CD14-positive monocyte (primary cell): ENCODE measurements around the gene SIGLEC10. TPM values are rescaled to one million over a fixed set of nuclear protein-coding genes. Genes with fewer than 3 reads are reported as not detected.

Experiments
- DNase-seq, 3 donors: peaks; one replicate each; pipeline ENCODE4 v3.0.0-alpha.2; 2011 to 2022
- H2AFZ ChIP-seq: 2 replicates; pipeline ENCODE4 v1.6.0; 2012; ENCODE audit warnings: mild to moderate bottlenecking, low read depth, low read length, inconsistent platforms; ENCODE audit not compliant: insufficient read depth, poor library complexity, severe bottlenecking
- H3K27ac ChIP-seq, 2 donors: 1 replicate in 1 of 2; 2 replicates in 1 of 2; pipeline ENCODE4 v1.5.1; 2012 to 2013; ENCODE audit warnings: low read length in 2 of 2, control low read depth in 1 of 2, inconsistent platforms in 1 of 2, low read depth in 1 of 2, mild to moderate bottlenecking in 1 of 2
- H3K27me3 ChIP-seq, 2 donors: one replicate each; pipeline versions ENCODE4 v1.6.0 to v1.6.1; 2011 to 2013; ENCODE audit warnings: low read length in 2 of 2; ENCODE audit not compliant: control insufficient read depth in 2 of 2, insufficient read depth in 2 of 2
- H3K36me3 ChIP-seq, 2 donors: replicated peaks in 1 of 2; 1 replicate in 1 of 2; 2 replicates in 1 of 2; pipeline versions ENCODE4 v1.5.1 to v1.6.1; 2012 to 2013; ENCODE audit warnings: low read length in 2 of 2, control low read depth in 1 of 2, inconsistent platforms in 1 of 2, mild to moderate bottlenecking in 1 of 2; ENCODE audit not compliant: insufficient read depth in 2 of 2, control insufficient read depth in 1 of 2
- H3K4me1 ChIP-seq, 2 donors: 1 replicate in 1 of 2; 2 replicates in 1 of 2; pipeline versions ENCODE4 v1.5.1 to v1.6.1; 2012 to 2013; ENCODE audit warnings: low read length in 2 of 2, control low read depth in 1 of 2, inconsistent platforms in 1 of 2, mild to moderate bottlenecking in 1 of 2, moderate library complexity in 1 of 2; ENCODE audit not compliant: insufficient read depth in 2 of 2, control insufficient read depth in 1 of 2
- H3K4me2 ChIP-seq: replicated peaks from 2 replicates; pipeline ENCODE3; 2012; ENCODE audit warnings: low read length, moderate library complexity, mild to moderate bottlenecking; ENCODE audit not compliant: poor library complexity, severe bottlenecking; ENCODE audit errors: extremely low read depth
- H3K4me3 ChIP-seq, 3 experiments: fragments of 200-600 bp in 1 of 3; sonication (generic) in 1 of 3; replicated peaks in 1 of 3; 1 replicate in 2 of 3; 2 replicates in 1 of 3; pipeline ENCODE4 v1.5.1; 2011 to 2013; ENCODE audit warnings: low read length in 3 of 3, mild to moderate bottlenecking in 3 of 3, control low read depth in 2 of 3, low read depth in 2 of 3, inconsistent platforms in 1 of 3, moderate library complexity in 1 of 3
- H3K79me2 ChIP-seq: 2 replicates; pipeline ENCODE4 v1.6.0; 2012; ENCODE audit warnings: mild to moderate bottlenecking, control low read depth, inconsistent platforms, low read length, moderate library complexity; ENCODE audit not compliant: insufficient read depth
- H3K9ac ChIP-seq: 2 replicates; pipeline ENCODE4 v1.6.0; 2017; ENCODE audit warnings: low read length, mild to moderate bottlenecking; ENCODE audit not compliant: insufficient read depth, poor library complexity, severe bottlenecking
- H3K9me3 ChIP-seq, 2 donors: replicated peaks in 1 of 2; 1 replicate in 1 of 2; 2 replicates in 1 of 2; pipeline versions ENCODE4 v1.5.1 to v1.6.1; 2012 to 2013; ENCODE audit warnings: low read length in 2 of 2, control low read depth in 1 of 2; ENCODE audit not compliant: control insufficient read depth in 1 of 2, insufficient read depth in 1 of 2
- H4K20me1 ChIP-seq: 2 replicates; pipeline ENCODE4 v1.6.0; 2012; ENCODE audit warnings: mild to moderate bottlenecking, low read length, control low read depth, moderate library complexity; ENCODE audit not compliant: insufficient read depth
- H3K27ac Mint-ChIP-seq, 7 donors: one replicate each; pipeline ENCODE4 v1.8.0; 2020; ENCODE audit warnings: mild to moderate bottlenecking in 7 of 7, mixed read lengths in 7 of 7, moderate library complexity in 6 of 7, inconsistent platforms in 2 of 7
- H3K27me3 Mint-ChIP-seq, 3 donors: one replicate each; pipeline ENCODE4 v1.8.0; 2021 to 2022; ENCODE audit warnings: low read depth in 3 of 3, mild to moderate bottlenecking in 3 of 3, mixed read lengths in 3 of 3, moderate library complexity in 3 of 3, inconsistent platforms in 1 of 3
- H3K36me3 Mint-ChIP-seq, 2 donors: one replicate each; pipeline ENCODE4 v1.8.0; 2020; ENCODE audit warnings: mixed read lengths in 2 of 2, inconsistent platforms in 1 of 2, mild to moderate bottlenecking in 1 of 2
- H3K4me1 Mint-ChIP-seq: one replicate; pipeline ENCODE4 v1.8.0; 2020; ENCODE audit warnings: mild to moderate bottlenecking, mixed read lengths
- H3K4me3 Mint-ChIP-seq, 2 donors: one replicate each; pipeline ENCODE4 v1.8.0; 2020; ENCODE audit warnings: mild to moderate bottlenecking in 2 of 2, mixed read lengths in 2 of 2, moderate library complexity in 1 of 2
- H3K9me3 Mint-ChIP-seq, 7 donors: one replicate each; pipeline ENCODE4 v1.8.0; 2020 to 2022; ENCODE audit warnings: mixed read lengths in 7 of 7, mild to moderate bottlenecking in 6 of 7, moderate library complexity in 6 of 7, inconsistent platforms in 2 of 7
- WGBS: methylation state at CpG from one replicate; pipeline ENCODE4 v1.1.5; 2013; ENCODE audit warnings: missing lambda C conversion rate; ENCODE audit not compliant: insufficient coverage; 5-methylcytosine and 5-hydroxymethylcytosine counted together
- intact Hi-C, 2 donors: fragments of 100-400 bp; cut with micrococcal nuclease; formaldehyde crosslinking; loops; one replicate each; pipeline versions ENCODE4 v1.15.0 to v1.15.1; 2023
- polyA plus RNA-seq, 3 donors: library from polyadenylated mRNA; depleted of rRNA in 1 of 3; unstranded in 2 of 3; stranded (reverse) in 1 of 3; fragments of 300-500 nt in 2 of 3; fragments of >200 nt in 1 of 3; fragmentation: Illumina TruSeq in 2 of 3; gene quantifications; 1 replicate in 2 of 3; 2 replicates in 1 of 3; pipeline ENCODE4 v1.2.3, GENCODE V29; 2012 to 2021
- TF ChIP-seq, protein P1 (sequence below): fragments of 200-600 bp; IDR thresholded peaks from one replicate; pipeline ENCODE4 v1.8.0; 2022; ENCODE audit warnings: antibody characterized with exemption, mild to moderate bottlenecking

SIGLEC10 gene
- polyA plus RNA-seq, 3 donors, result 16.6 to 114 (median 64.9) TPM

DNA sequence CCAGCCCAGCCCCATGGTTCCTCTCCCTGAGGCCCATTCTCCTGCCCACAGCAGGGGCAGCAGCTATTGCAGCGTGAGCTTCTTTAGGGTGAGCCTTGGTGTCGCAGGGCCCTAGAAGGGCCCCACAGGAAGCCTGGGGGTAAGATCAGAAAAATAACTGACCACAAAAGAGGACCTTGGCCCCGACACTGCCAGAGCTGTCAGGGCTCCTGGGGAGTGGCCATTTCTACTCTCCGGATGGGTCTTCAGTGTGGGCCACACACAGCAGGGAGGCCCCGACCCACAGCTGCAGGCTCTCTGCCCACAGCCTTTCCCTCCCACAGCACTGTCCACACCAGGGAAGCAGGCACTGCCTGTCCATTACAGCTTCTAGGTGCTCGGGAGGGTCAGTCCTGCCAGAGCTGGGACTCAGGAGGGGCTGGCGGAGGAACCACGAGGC is 44.3 kb upstream of the SIGLEC10 start:
- H3K27me3 ChIP-seq, result no peaks in the 10 kb centered on the region
- Mint-ChIP-seq H3K27ac (peak overlapping the region; percentile 30 to 89 (median 77)), H3K4me3 (peak overlapping the region; percentile 24 to 86), H3K4me1 (peaks cover 55% of the 10 kb centered on the region), H3K9me3 (peaks cover 0 to 2% (median 0%) of the 10 kb centered on the region in 7 donors), H3K36me3 (peaks cover 0 to 4% of the 10 kb centered on the region in 2 donors), H3K27me3 (peaks cover 2 to 26% (median 13%) of the 10 kb centered on the region in 3 donors)
- H3K27ac ChIP-seq, result peak overlapping the region; percentile 45 to 76
- H2AFZ ChIP-seq, result peak overlapping the region; percentile 67
- no peaks in the 10 kb centered on the region for H3K79me2 ChIP-seq
- TF ChIP-seq, protein P1, sequence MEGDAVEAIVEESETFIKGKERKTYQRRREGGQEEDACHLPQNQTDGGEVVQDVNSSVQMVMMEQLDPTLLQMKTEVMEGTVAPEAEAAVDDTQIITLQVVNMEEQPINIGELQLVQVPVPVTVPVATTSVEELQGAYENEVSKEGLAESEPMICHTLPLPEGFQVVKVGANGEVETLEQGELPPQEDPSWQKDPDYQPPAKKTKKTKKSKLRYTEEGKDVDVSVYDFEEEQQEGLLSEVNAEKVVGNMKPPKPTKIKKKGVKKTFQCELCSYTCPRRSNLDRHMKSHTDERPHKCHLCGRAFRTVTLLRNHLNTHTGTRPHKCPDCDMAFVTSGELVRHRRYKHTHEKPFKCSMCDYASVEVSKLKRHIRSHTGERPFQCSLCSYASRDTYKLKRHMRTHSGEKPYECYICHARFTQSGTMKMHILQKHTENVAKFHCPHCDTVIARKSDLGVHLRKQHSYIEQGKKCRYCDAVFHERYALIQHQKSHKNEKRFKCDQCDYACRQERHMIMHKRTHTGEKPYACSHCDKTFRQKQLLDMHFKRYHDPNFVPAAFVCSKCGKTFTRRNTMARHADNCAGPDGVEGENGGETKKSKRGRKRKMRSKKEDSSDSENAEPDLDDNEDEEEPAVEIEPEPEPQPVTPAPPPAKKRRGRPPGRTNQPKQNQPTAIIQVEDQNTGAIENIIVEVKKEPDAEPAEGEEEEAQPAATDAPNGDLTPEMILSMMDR, result no peak
- no peaks in the 10 kb centered on the region for H3K36me3 ChIP-seq
- peaks cover 35 to 52% of the 10 kb centered on the region in 2 donors for H3K4me1 ChIP-seq
- H3K4me3 ChIP-seq, result peak overlapping the region in 1 of 3 experiments; percentile 62
- H3K9ac ChIP-seq, result peak overlapping the region; percentile 43
- no peaks in the 10 kb centered on the region for H3K9me3 ChIP-seq
- H4K20me1 ChIP-seq, result no peaks in the 10 kb centered on the region
- intact Hi-C loops, result loop anchor here in 1 of 2 donors (10.0 kb wide), 1 partner anchor 373 kb away; no protein-coding TSS in a partner anchor
- H3K4me2 ChIP-seq, result peak overlapping the region; percentile 55
- WGBS, result 20% methylated on average over 3 of the region's 8 CpGs
- DNase-seq, result peak; percentile 49 to 63 (median 59)

DNA sequence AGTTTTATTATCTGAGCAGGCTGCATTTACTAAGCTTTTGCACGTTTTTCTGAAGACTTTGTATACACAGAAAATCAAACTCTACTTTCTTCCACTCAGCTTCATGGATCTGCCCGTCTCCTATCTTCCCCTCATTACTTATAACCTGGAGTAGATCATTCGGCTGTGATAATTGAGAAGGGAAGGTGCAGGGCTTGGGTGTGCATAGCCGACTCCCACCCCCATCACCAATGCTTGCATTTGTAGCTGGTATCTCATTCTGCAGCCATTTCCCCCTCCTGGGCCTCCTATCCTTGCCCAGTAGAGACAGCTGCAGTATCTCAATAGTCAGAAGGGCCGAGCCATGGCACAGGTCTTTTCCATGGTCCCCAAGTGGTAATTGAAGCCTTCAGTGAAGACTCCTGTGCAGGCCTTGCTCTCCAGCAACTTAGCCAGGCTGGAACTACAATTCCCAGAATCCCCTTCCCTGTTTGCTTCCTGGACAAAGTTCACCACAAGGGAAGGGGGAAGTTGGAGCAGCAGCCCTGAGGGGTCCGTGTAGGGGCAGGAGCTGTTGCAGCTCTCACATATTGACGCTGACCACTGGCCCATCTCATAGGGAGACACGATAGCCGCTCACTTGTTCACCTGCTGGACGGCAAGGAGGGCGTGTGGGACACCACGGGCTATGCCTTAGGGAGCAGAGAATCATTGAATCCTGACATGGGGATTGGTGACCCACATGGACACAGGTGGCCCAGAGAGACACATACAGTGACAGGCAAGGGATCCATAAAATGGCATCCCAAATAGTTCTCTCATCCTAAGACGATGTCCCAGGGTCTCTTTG is 42.9 kb upstream of the SIGLEC10 start:
- H3K79me2 ChIP-seq, result no peaks in the 10 kb centered on the region
- no peaks in the 10 kb centered on the region for H3K27me3 ChIP-seq
- H3K4me1 ChIP-seq, result peaks cover 35 to 43% of the 10 kb centered on the region in 2 donors
- no peaks in the 10 kb centered on the region for H4K20me1 ChIP-seq
- 56% methylated on average over 9 of the region's 13 CpGs for WGBS
- H3K4me2 ChIP-seq, result peak overlapping the region; percentile 55
- intact Hi-C loops, result loop anchor here in 1 of 2 donors (10.0 kb wide), 1 partner anchor 374 kb away; no protein-coding TSS in a partner anchor
- Mint-ChIP-seq H3K9me3 (peaks cover 0 to 2% (median 0%) of the 10 kb centered on the region in 7 donors), H3K36me3 (peaks cover 0 to 4% of the 10 kb centered on the region in 2 donors), H3K4me3 (peak overlapping the region; percentile 75 to 86), H3K27ac (peak overlapping the region in 6 of 7 donors; percentile 74 to 91 (median 84)), H3K27me3 (peaks cover 2 to 25% (median 13%) of the 10 kb centered on the region in 3 donors), H3K4me1 (peaks cover 47% of the 10 kb centered on the region)
- H3K36me3 ChIP-seq, result no peaks in the 10 kb centered on the region
- H2AFZ ChIP-seq, result peak overlapping the region; percentile 67
- DNase-seq, result peak; percentile 48 to 67 (median 62)
- H3K27ac ChIP-seq, result peak overlapping the region in 1 of 2 donors; percentile 76
- TF ChIP-seq, protein P1, result no peak
- H3K9me3 ChIP-seq, result no peaks in the 10 kb centered on the region
- peak overlapping the region; percentile 13 to 62 (median 15) for H3K4me3 ChIP-seq
- peak overlapping the region; percentile 43 for H3K9ac ChIP-seq
